SK-N-SH (cell line): ENCODE measurements around the gene RNASET2.

Experiments used
- CHD2 ChIP-seq: fragments of 150-350 bp; IDR thresholded peaks from 2 replicates; pipeline ENCODE4 v1.6.1; 2018; ENCODE audit warnings: low read length; ENCODE audit not compliant: partially characterized antibody
- CTCF ChIP-seq: fragments of 200-600 bp; sonication (generic); IDR thresholded peaks from 2 replicates; pipeline ENCODE4 v1.6.1; 2017; ENCODE audit warnings: antibody characterized with exemption, mild to moderate bottlenecking, moderate library complexity
- ELF1 ChIP-seq: IDR thresholded peaks from 2 replicates; pipeline ENCODE4 v1.4.0; 2012
- EP300 ChIP-seq, 2 experiments: IDR thresholded peaks; 2 replicates each; pipeline versions ENCODE4 v1.4.0 to v1.6.1; 2012; ENCODE audit warnings: borderline replicate concordance in 1 of 2, low read depth in 1 of 2, low read length in 1 of 2
- EZH2phosphoT487 ChIP-seq: fragments of 200-600 bp; sonication (generic); IDR thresholded peaks from 2 replicates; pipeline ENCODE4 v1.6.1; 2017; ENCODE audit warnings: low read depth, mixed run types, mild to moderate bottlenecking, antibody characterized with exemption, moderate library complexity, borderline replicate concordance
- FOXM1 ChIP-seq: IDR thresholded peaks from 2 replicates; pipeline ENCODE4 v1.4.0; 2012; ENCODE audit warnings: low read depth, mild to moderate bottlenecking
- MXI1 ChIP-seq: IDR thresholded peaks from 2 replicates; pipeline ENCODE4 v1.6.1; 2012; ENCODE audit warnings: mild to moderate bottlenecking, low read depth, low read length, improper control_type of control experiment
- NFIC ChIP-seq: IDR thresholded peaks from 2 replicates; pipeline ENCODE4 v1.4.0; 2012; ENCODE audit warnings: borderline replicate concordance
- NRF1 ChIP-seq: IDR thresholded peaks from 2 replicates; pipeline ENCODE4 v1.6.1; 2012; ENCODE audit warnings: low read depth, mild to moderate bottlenecking, low read length
- POLR2AphosphoS5 ChIP-seq: IDR thresholded peaks from 2 replicates; pipeline ENCODE4 v1.6.1; 2012; ENCODE audit warnings: low read depth, low read length
- RAD21 ChIP-seq: IDR thresholded peaks from 2 replicates; pipeline ENCODE4 v1.6.1; 2012; ENCODE audit warnings: mild to moderate bottlenecking, low read length
- RXRA ChIP-seq: IDR thresholded peaks from 2 replicates; pipeline ENCODE4 v1.4.0; 2012; ENCODE audit warnings: low read depth, mild to moderate bottlenecking, borderline replicate concordance
- TAF1 ChIP-seq: IDR thresholded peaks from 2 replicates; pipeline ENCODE4 v1.6.1; 2012; ENCODE audit warnings: low read depth, mild to moderate bottlenecking, low read length, moderate library complexity, borderline replicate concordance
- USF2 ChIP-seq: fragments of 150-350 bp; IDR thresholded peaks from 2 replicates; pipeline ENCODE4 v1.6.1; 2017; ENCODE audit warnings: antibody characterized with exemption, low read length, low read depth, borderline replicate concordance

- no peak for TF ChIP-seq EZH2phosphoT487
- no peak for TF ChIP-seq ELF1
- TF ChIP-seq CTCF, result no peak
- no peak for TF ChIP-seq NFIC
- TF ChIP-seq RXRA, result no peak
- TF ChIP-seq EP300 (IDR thresholded peaks at IDR 0.05; ENCODE audit: borderline replicate concordance in 1 of 2, low read depth in 1 of 2, low read length in 1 of 2), result no peak
- TF ChIP-seq MXI1, result no peak
- TF ChIP-seq POLR2AphosphoS5, result no peak
- TF ChIP-seq NRF1, result no peak
- no peak for TF ChIP-seq USF2
- no peak for TF ChIP-seq CHD2
- no peak for TF ChIP-seq RAD21
- TF ChIP-seq TAF1, result no peak
- no peak for TF ChIP-seq FOXM1
Measured at GRCh38 chr6:166970776-166971175, 14.4 kb upstream of the RNASET2 start.
